Left lung (tissue), 10 donors: ENCODE results near the gene SORBS1. TPM values are rescaled to one million over a fixed set of nuclear protein-coding genes. Genes with fewer than 3 reads are reported as not detected.
A peak's percentile ranks its signal among the peaks of the same experiment; 100 is the strongest.

Experiments used
- ATAC-seq: fragments of 200-7000 bp; cut with Tn5 transposase; one replicate; pipeline ENCODE4 v1.9.1; 2020; ENCODE audit warnings: moderate library complexity
- DNase-seq, 4 donors: peaks; one replicate each; pipeline ENCODE4 v3.0.0-alpha.2; 2013 to 2020
- H3K27ac ChIP-seq, 2 donors: fragments of 200-600 bp; sonication (generic) in 1 of 2; one replicate each; pipeline versions ENCODE4 v1.5.0 to v1.8.0; 2020 to 2021
- H3K27me3 ChIP-seq, 2 donors: fragments of 200-600 bp; sonication (generic) in 1 of 2; one replicate each; pipeline versions ENCODE4 v1.5.0 to v1.8.0; 2020 to 2021
- H3K36me3 ChIP-seq, 2 donors: fragments of 200-600 bp; sonication (generic) in 1 of 2; one replicate each; pipeline versions ENCODE4 v1.5.0 to v1.8.0; 2020 to 2021
- H3K4me1 ChIP-seq, 2 donors: fragments of 200-600 bp; one replicate each; pipeline ENCODE4 v1.8.0; 2021
- H3K4me3 ChIP-seq, 2 donors: fragments of 200-600 bp; sonication (generic) in 1 of 2; one replicate each; pipeline versions ENCODE4 v1.5.0 to v1.8.0; 2020 to 2021; ENCODE audit warnings: mild to moderate bottlenecking in 1 of 2
- H3K9me3 ChIP-seq, 2 donors: fragments of 200-600 bp; sonication (generic) in 1 of 2; one replicate each; pipeline versions ENCODE4 v1.5.0 to v1.8.0; 2020 to 2021
- intact Hi-C, 2 donors: fragments of 100-400 bp; cut with DNase I; formaldehyde crosslinking; loops; one replicate each; pipeline versions ENCODE4 v1.11.2 to v1.14.2; 2022
- polyA plus RNA-seq, 6 donors: library from polyadenylated mRNA; unstranded; fragments of 120-200 nt; gene quantifications; one replicate each; pipeline ENCODE4 v1.2.1, GENCODE V29; 2013; ENCODE audit not compliant: insufficient read length in 6 of 6
- total RNA-seq, 2 donors: library from RNA; stranded (reverse); fragmentation: NEBNext Ultra II Directional; extraction: Animal tissue kit (Norgen Biotek cat#: 25700); gene quantifications; one replicate each; pipeline ENCODE4 v1.2.1, GENCODE V29; 2021
- TF ChIP-seq, protein P1 (sequence below), 2 donors: fragments of 200-600 bp; sonication (generic) in 1 of 2; IDR thresholded peaks; one replicate each; pipeline versions ENCODE4 v1.5.0 to v1.8.0; 2021; ENCODE audit warnings: antibody characterized with exemption in 2 of 2
- donor health status: DM: no; HTN: yes; CAD: no.
- donor health status: DM: no; HTN: no; CAD: no.

Gene SORBS1
- total and polyA plus RNA-seq, 8 donors = 23.3 to 52.7 (median 36.4) TPM

DNA sequence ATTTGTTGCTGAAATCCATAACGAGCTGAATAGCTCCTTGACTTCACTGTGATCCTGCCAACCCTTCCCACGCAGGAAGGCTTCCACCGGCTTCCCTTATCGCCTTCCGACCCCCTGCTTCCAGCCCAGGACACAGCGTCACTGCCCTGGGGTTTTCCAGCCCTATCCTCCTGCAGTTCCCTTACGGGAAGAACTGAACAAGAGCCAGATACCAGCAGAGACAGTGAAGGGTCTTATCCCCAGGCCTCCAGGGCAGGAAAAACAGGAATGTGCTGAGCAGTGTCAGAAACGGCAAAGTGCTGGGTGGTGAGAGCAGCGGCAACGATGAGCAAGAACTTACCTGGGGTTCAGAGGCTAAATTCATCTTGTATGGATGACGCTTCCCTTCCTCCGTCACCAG, 292.7 kb downstream of the SORBS1 start:
- DNase-seq (no peak), ATAC-seq (peak; percentile 39)
- Histone ChIP-seq H3K9me3 (no peaks in the 10 kb centered on the region), H3K27ac (peak overlapping the region; percentile 78 to 82), H3K36me3 (peaks cover 0 to 27% of the 10 kb centered on the region in 2 donors), H3K4me1 (peaks cover 21 to 58% of the 10 kb centered on the region in 2 donors), H3K4me3 (no peak overlapping the region), H3K27me3 (no peaks in the 10 kb centered on the region)
- intact Hi-C loops = no loop called here
- TF ChIP-seq, protein P1, sequence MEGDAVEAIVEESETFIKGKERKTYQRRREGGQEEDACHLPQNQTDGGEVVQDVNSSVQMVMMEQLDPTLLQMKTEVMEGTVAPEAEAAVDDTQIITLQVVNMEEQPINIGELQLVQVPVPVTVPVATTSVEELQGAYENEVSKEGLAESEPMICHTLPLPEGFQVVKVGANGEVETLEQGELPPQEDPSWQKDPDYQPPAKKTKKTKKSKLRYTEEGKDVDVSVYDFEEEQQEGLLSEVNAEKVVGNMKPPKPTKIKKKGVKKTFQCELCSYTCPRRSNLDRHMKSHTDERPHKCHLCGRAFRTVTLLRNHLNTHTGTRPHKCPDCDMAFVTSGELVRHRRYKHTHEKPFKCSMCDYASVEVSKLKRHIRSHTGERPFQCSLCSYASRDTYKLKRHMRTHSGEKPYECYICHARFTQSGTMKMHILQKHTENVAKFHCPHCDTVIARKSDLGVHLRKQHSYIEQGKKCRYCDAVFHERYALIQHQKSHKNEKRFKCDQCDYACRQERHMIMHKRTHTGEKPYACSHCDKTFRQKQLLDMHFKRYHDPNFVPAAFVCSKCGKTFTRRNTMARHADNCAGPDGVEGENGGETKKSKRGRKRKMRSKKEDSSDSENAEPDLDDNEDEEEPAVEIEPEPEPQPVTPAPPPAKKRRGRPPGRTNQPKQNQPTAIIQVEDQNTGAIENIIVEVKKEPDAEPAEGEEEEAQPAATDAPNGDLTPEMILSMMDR (IDR thresholded peaks at IDR 0.05) = no peak

DNA sequence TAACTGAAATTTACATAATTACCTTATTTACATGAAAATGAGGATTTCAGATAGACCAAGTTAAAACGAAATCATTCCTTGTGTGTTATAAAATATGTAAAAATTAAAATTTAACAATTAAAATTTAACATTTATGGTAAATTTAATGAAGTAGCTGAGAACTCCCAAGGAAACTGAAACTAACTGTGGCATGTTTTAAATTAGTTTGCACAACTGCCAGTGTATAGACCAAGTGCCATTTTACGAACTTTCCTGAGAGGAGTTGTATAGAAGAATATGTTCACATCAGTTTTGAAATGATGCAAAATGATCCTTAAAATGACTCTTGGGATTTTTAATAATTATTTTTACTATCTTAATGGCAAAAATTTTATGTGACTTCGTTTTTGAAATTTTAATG, 293.9 kb downstream of the SORBS1 start:
- Histone ChIP-seq H3K4me1 (peaks cover 21 to 58% of the 10 kb centered on the region in 2 donors), H3K4me3 (no peak overlapping the region), H3K9me3 (no peaks in the 10 kb centered on the region), H3K27me3 (no peaks in the 10 kb centered on the region), H3K27ac (peak overlapping the region; percentile 78 to 82), H3K36me3 (peaks cover 0 to 31% of the 10 kb centered on the region in 2 donors)
- intact Hi-C loops = no loop called here
- DNase-seq = no peak
- no peak for ATAC-seq
- TF ChIP-seq, protein P1 (IDR thresholded peaks at IDR 0.05) = no peak

DNA sequence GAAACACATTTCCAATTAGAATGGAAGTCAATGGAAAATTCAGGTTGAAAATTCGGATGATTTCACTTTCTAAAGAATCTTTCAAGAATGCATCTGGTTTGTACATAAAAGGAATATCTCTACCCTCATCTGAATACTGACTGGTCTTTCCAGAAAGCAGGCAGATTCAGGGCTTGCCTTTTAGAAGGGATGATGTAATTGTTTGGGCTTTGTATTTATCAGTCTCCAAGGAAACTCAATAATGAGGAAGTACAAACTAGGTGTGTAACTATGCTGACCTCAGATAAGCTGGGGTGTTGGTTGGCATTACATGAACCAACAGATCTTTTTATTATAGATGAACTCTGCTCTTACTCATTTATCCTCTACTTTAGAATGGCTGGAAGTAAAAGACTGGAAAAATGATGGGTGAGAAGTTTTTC, 294.5 kb downstream of the SORBS1 start:
- peaks cover 0 to 32% of the 10 kb centered on the region in 2 donors for H3K36me3 ChIP-seq
- H3K27ac ChIP-seq = peak overlapping the region; percentile 78 to 82
- H3K4me1 ChIP-seq = peaks cover 21 to 59% of the 10 kb centered on the region in 2 donors
- DNase-seq (peak in 1 of 4 donors; percentile 56), ATAC-seq (peak; percentile 69)
- intact Hi-C loops = no loop called here
- no peaks in the 10 kb centered on the region for H3K9me3 ChIP-seq
- no peaks in the 10 kb centered on the region for H3K27me3 ChIP-seq
- H3K4me3 ChIP-seq = no peak overlapping the region
- TF ChIP-seq, protein P1 (IDR thresholded peaks at IDR 0.05) = no peak

DNA sequence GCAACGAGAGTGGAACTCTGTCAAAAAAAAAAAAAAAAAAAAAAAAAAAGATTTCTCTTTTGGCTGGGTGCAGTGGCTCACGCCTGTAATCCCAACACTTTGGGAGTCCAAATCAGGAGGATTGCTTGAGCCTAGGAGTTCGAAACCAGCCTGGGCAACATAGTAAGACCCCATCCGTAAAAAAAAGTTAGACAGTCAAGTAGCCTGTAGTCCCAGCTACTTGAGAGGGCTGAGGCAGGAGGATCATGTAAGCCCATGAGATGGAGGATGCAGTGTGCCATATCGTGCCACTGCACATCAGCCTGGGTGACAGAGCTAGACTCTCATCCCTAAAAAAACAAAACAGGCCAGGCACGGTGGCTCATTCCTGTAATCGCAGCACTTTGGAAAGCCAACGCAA, 295.6 kb downstream of the SORBS1 start:
- no peak for ATAC-seq
- peak overlapping the region; percentile 30 to 82 for H3K27ac ChIP-seq
- intact Hi-C loops = no loop called here

DNA sequence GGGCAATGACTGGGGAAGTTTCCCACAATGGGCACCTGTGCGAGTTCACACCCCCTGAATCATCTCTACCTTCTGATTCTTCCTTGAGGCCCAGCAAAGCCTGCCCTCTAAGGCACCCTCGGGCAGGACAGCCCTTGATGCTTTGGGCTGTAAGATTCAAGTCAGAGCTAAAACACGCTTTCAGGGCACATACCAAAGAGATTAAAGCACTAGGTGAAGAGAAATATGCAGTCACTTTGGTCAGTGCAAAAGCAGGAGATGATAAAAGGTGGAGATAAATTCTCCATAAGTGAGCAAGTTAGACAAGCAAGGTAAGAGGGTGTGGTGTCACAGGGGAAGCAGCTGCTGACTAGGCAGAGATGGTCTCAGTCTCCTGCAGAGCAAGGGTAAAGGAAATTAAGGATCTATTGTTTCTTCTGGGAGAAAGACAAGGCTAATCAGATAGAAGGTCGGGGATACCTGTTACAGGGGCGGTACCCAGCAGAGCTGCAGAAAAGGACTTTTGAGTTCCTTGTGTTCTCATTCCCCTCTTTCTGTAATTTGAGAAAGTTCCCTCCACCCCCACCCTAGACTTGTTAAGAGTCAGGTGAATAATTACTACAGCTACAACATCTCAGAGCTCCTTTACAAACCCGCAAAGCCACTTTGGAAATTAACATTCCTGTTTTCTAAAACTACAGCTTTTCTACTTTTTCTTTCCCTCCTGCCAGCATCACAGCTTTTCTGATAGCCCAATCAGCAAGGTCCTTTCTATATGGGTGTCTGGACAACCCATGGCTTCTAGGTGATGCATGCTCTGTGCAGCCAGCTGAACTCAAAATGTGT, 296.7 kb downstream of the SORBS1 start:
- intact Hi-C loops = no loop called here
- H3K9me3 ChIP-seq = no peaks in the 10 kb centered on the region
- H3K4me1 ChIP-seq = peaks cover 32 to 71% of the 10 kb centered on the region in 2 donors
- DNase-seq (peak in 1 of 4 donors; percentile 51), ATAC-seq (peak; percentile 19)
- TF ChIP-seq, protein P1 (IDR thresholded peaks at IDR 0.05) = no peak
- no peak overlapping the region for H3K4me3 ChIP-seq
- peak overlapping the region in 1 of 2 donors; percentile 30 for H3K27ac ChIP-seq
- H3K27me3 ChIP-seq = no peaks in the 10 kb centered on the region
- H3K36me3 ChIP-seq = peaks cover 0 to 27% of the 10 kb centered on the region in 2 donors

More for the DNA sequence above, 295.6 kb downstream of the SORBS1 start:
- H3K36me3 ChIP-seq = peaks cover 0 to 26% of the 10 kb centered on the region in 2 donors
- H3K9me3 ChIP-seq = no peaks in the 10 kb centered on the region
- TF ChIP-seq, protein P1 (IDR thresholded peaks at IDR 0.05) = no peak
- H3K4me3 ChIP-seq = no peak overlapping the region
- no peak for DNase-seq
- H3K4me1 ChIP-seq = peaks cover 31 to 70% of the 10 kb centered on the region in 2 donors
- H3K27me3 ChIP-seq = no peaks in the 10 kb centered on the region
